Endodermal cell (in vitro differentiated cells): ENCODE results near the gene APPL2. TPM values are rescaled to one million over a fixed set of nuclear protein-coding genes. Genes with fewer than 3 reads are reported as not detected.

Source experiments
- DNase-seq: peaks from one replicate; pipeline ENCODE4 v3.0.0-alpha.2; 2017
- H3K27ac ChIP-seq: 2 replicates; pipeline ENCODE4 v1.5.1; 2013; ENCODE audit warnings: mild to moderate bottlenecking, low read depth, low read length, moderate library complexity
- H3K27me3 ChIP-seq: 2 replicates; pipeline ENCODE4 v1.6.1; 2013; ENCODE audit warnings: mild to moderate bottlenecking, low read length, moderate library complexity; ENCODE audit not compliant: insufficient read depth, control insufficient read depth, poor library complexity, severe bottlenecking
- H3K36me3 ChIP-seq: 2 replicates; pipeline ENCODE4 v1.7.0; 2013; ENCODE audit warnings: mild to moderate bottlenecking, low read length, moderate library complexity; ENCODE audit not compliant: control insufficient read depth, insufficient read depth
- H3K4me1 ChIP-seq: one replicate; pipeline ENCODE4 v1.7.0; 2013; ENCODE audit warnings: low read length; ENCODE audit not compliant: control insufficient read depth, insufficient read depth
- H3K4me3 ChIP-seq: 2 replicates; pipeline ENCODE4 v1.5.1; 2013; ENCODE audit warnings: mild to moderate bottlenecking, low read length, moderate library complexity
- H3K9ac ChIP-seq: 2 replicates; pipeline ENCODE4 v1.6.1; 2013; ENCODE audit warnings: mild to moderate bottlenecking, low read length, moderate library complexity; ENCODE audit not compliant: poor library complexity, severe bottlenecking; ENCODE audit errors: extremely low read depth
- H3K9me3 ChIP-seq: 2 replicates; pipeline ENCODE4 v1.6.1; 2013; ENCODE audit warnings: mild to moderate bottlenecking, low read length, moderate library complexity; ENCODE audit not compliant: control insufficient read depth
- H3K27ac Mint-ChIP-seq: 2 replicates; pipeline ENCODE4 v1.8.0; 2020; ENCODE audit warnings: mixed read lengths
- H3K27me3 Mint-ChIP-seq: 2 replicates; pipeline ENCODE4 v1.8.0; 2021; ENCODE audit warnings: mild to moderate bottlenecking, mixed read lengths; ENCODE audit not compliant: insufficient read depth
- H3K36me3 Mint-ChIP-seq: 2 replicates; pipeline ENCODE4 v1.8.0; 2020; ENCODE audit warnings: low read depth, mixed read lengths
- H3K4me1 Mint-ChIP-seq: 2 replicates; pipeline ENCODE4 v1.8.0; 2020; ENCODE audit warnings: mixed read lengths
- H3K4me3 Mint-ChIP-seq: 2 replicates; pipeline ENCODE4 v1.8.0; 2020; ENCODE audit warnings: mild to moderate bottlenecking, moderate library complexity, mixed read lengths
- H3K9me3 Mint-ChIP-seq: 2 replicates; pipeline ENCODE4 v1.8.0; 2020; ENCODE audit warnings: mild to moderate bottlenecking, mixed read lengths
- CTCF ChIP-seq: fragments of 200-600 bp; sonication (generic); conservative IDR thresholded peaks from 2 replicates; pipeline ENCODE4 v1.5.0; 2021; ENCODE audit warnings: antibody characterized with exemption, mild to moderate bottlenecking
- WGBS, 2 experiments: methylation state at CpG; one replicate each; pipeline versions ENCODE4 v1.1.5 to v1.1.7; 2013; ENCODE audit warnings: missing lambda C conversion rate in 2 of 2, mixed read lengths in 1 of 2; ENCODE audit not compliant: insufficient coverage in 1 of 2, insufficient read length in 1 of 2; 5-methylcytosine and 5-hydroxymethylcytosine counted together
- total RNA-seq, 2 donors: library from RNA; stranded (reverse); fragmentation: NEBNext Ultra II Directional in 1 of 2; extraction: Animal tissue kit (Norgen Biotek cat#: 25700) in 1 of 2; gene quantifications; 2 replicates in 1 of 2; 3 replicates in 1 of 2; pipeline ENCODE4 v1.2.1, GENCODE V29; 2021

The APPL2 gene
- total RNA-seq, 2 donors from 2014 or later: 31.8 to 35.2 TPM

DNA sequence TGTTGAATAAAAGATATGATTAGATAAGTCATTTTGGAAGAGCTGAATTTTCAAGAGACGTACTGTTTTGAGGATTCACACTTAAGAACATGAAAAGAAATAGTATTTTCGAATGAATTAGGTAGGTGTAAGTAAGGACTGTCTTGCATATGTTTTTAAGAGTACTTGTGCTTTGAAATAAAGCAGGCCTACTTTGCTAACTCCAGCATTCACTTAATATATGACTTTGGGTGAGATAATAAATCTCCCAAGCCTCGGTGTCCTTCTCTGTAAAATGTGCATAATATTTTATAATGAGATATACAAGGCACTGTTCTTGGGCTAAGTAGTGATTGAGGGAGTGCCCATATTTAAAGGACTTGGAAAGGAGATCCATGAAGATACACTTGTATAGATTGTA, 73.8 kb downstream of the APPL2 start:
- Mint-ChIP-seq H3K27ac (no peak overlapping the region), H3K4me3 (no peak overlapping the region), H3K9me3 (no peaks in the 10 kb centered on the region), H3K27me3 (no peaks in the 10 kb centered on the region), H3K4me1 (no peaks in the 10 kb centered on the region), H3K36me3 (peaks cover 66% of the 10 kb centered on the region)
- Histone ChIP-seq H3K4me3 (no peak overlapping the region), H3K4me1 (no peaks in the 10 kb centered on the region), H3K36me3 (peaks cover 78% of the 10 kb centered on the region), H3K27me3 (no peaks in the 10 kb centered on the region), H3K27ac (no peak overlapping the region), H3K9me3 (no peaks in the 10 kb centered on the region), H3K9ac (no peak overlapping the region)
- 96 to 100% methylated on average over 1 to 3 of the region's 3 CpGs for WGBS, 2 experiments
- no peak for DNase-seq
- TF ChIP-seq CTCF: no peak

GRCh38 chr12:105158876-105159275, 77.1 kb downstream of the APPL2 start:
- no peak overlapping the region for H3K4me3 ChIP-seq
- H3K9me3 ChIP-seq: no peaks in the 10 kb centered on the region
- no peaks in the 10 kb centered on the region for H3K27me3 ChIP-seq
- WGBS, 2 experiments: 88 to 100% methylated on average over 1 of the region's 2 CpGs
- Mint-ChIP-seq H3K4me1 (no peaks in the 10 kb centered on the region), H3K27ac (no peak overlapping the region), H3K9me3 (no peaks in the 10 kb centered on the region), H3K4me3 (no peak overlapping the region), H3K27me3 (no peaks in the 10 kb centered on the region), H3K36me3 (peaks cover 68% of the 10 kb centered on the region)
- no peaks in the 10 kb centered on the region for H3K4me1 ChIP-seq
- DNase-seq: no peak
- TF ChIP-seq CTCF: no peak
- H3K9ac ChIP-seq: no peak overlapping the region
- no peak overlapping the region for H3K27ac ChIP-seq
- peaks cover 71% of the 10 kb centered on the region for H3K36me3 ChIP-seq

GRCh38 chr12:105157606-105158005, 78.4 kb downstream of the APPL2 start:
- H3K9me3 Mint-ChIP-seq: no peaks in the 10 kb centered on the region
- no peaks in the 10 kb centered on the region for H3K4me1 ChIP-seq
- H3K4me3 ChIP-seq: no peak overlapping the region
- no peak for TF ChIP-seq CTCF
- H3K27ac Mint-ChIP-seq: no peak overlapping the region
- H3K9me3 ChIP-seq: no peaks in the 10 kb centered on the region
- 98 to 100% methylated on average over 1 to 3 of the region's 3 CpGs for WGBS, 2 experiments
- no peak overlapping the region for H3K4me3 Mint-ChIP-seq
- peaks cover 63% of the 10 kb centered on the region for H3K36me3 Mint-ChIP-seq
- H3K36me3 ChIP-seq: peaks cover 72% of the 10 kb centered on the region
- no peaks in the 10 kb centered on the region for H3K27me3 ChIP-seq
- no peaks in the 10 kb centered on the region for H3K4me1 Mint-ChIP-seq
- no peaks in the 10 kb centered on the region for H3K27me3 Mint-ChIP-seq
- H3K27ac ChIP-seq: no peak overlapping the region
- DNase-seq: no peak
- H3K9ac ChIP-seq: no peak overlapping the region
